Activated gamma-delta T cell treated with anti-CD3 and anti-CD28 coated beads, Interleukin-2, amount 50 U/mL, for 16 hours (primary cell): ENCODE results near the gene FAM53B.
A peak's percentile ranks its signal among the peaks of the same experiment; 100 is the strongest.

ENCODE experiments used
- DNase-seq: peaks from one replicate; pipeline ENCODE4 v3.0.0-alpha.2; 2020; ENCODE audit warnings: low read depth

The FAM53B gene

GRCh38 chr10:124645467-124646095 is 98.6 kb downstream of the FAM53B start:
- no peak for DNase-seq

GRCh38 chr10:124644771-124645415 is 99.3 kb downstream of the FAM53B start:
- no peak for DNase-seq

- no peak for DNase-seq
These were observed 99.9 kb downstream of the FAM53B start for GRCh38 chr10:124644236-124644635.

- DNase-seq, result no peak
These were observed 100.7 kb downstream of the FAM53B start for GRCh38 chr10:124643330-124644009.

- no peak for DNase-seq
These were observed 102.0 kb downstream of the FAM53B start for GRCh38 chr10:124642088-124642710.

- DNase-seq, result peak; percentile 38
These were observed 102.7 kb downstream of the FAM53B start for GRCh38 chr10:124641282-124642087.

GRCh38 chr10:124640538-124641231 is 103.5 kb downstream of the FAM53B start:
- no peak for DNase-seq

- no peak for DNase-seq
These were observed 104.1 kb downstream of the FAM53B start for GRCh38 chr10:124640056-124640455.

GRCh38 chr10:124639646-124640045 is 104.5 kb downstream of the FAM53B start:
- no peak for DNase-seq

GRCh38 chr10:124639206-124639605 is 105.0 kb downstream of the FAM53B start:
- DNase-seq, result no peak

GRCh38 chr10:124637746-124638145 is 106.4 kb downstream of the FAM53B start:
- no peak for DNase-seq

- DNase-seq, result no peak
These were observed 107.0 kb downstream of the FAM53B start for GRCh38 chr10:124637091-124637700.

GRCh38 chr10:124636271-124636995 is 107.7 kb downstream of the FAM53B start:
- no peak for DNase-seq

GRCh38 chr10:124632566-124632965 is 111.6 kb downstream of the FAM53B start:
- no peak for DNase-seq

GRCh38 chr10:124632064-124632531 is 112.1 kb downstream of the FAM53B start:
- DNase-seq, result no peak

GRCh38 chr10:124630551-124630950 is 113.6 kb downstream of the FAM53B start:
- DNase-seq, result no peak

GRCh38 chr10:124629842-124630241 is 114.3 kb downstream of the FAM53B start:
- no peak for DNase-seq

GRCh38 chr10:124629415-124629814 is 114.8 kb downstream of the FAM53B start:
- no peak for DNase-seq

- DNase-seq, result no peak
These were observed 115.5 kb downstream of the FAM53B start for GRCh38 chr10:124628676-124629021.
